Suprapubic skin (tissue), 4 donors: Measurements from ENCODE around the gene THAP11. TPM values are rescaled to one million over a fixed set of nuclear protein-coding genes. Genes with fewer than 3 reads are reported as not detected.

Source experiments
- DNase-seq, 2 donors: peaks; one replicate each; pipeline ENCODE4 v3.0.0-alpha.2; 2019; ENCODE audit warnings: low spot score in 2 of 2
- H3K27ac ChIP-seq: fragments of 200-600 bp; sonication (generic); one replicate; pipeline ENCODE4 v1.5.1; 2019
- H3K27me3 ChIP-seq: fragments of 200-600 bp; sonication (generic); one replicate; pipeline ENCODE4 v1.5.1; 2019
- H3K36me3 ChIP-seq: fragments of 200-600 bp; sonication (generic); one replicate; pipeline ENCODE4 v1.5.1; 2019
- H3K4me1 ChIP-seq: fragments of 200-600 bp; sonication (generic); one replicate; pipeline ENCODE4 v1.5.1; 2019
- H3K4me3 ChIP-seq: fragments of 200-600 bp; sonication (generic); one replicate; pipeline ENCODE4 v1.5.1; 2019; ENCODE audit warnings: mild to moderate bottlenecking
- H3K9me3 ChIP-seq: fragments of 200-600 bp; sonication (generic); one replicate; pipeline ENCODE4 v1.5.1; 2019
- EP300 ChIP-seq: sonication (generic); formaldehyde crosslinking; IDR thresholded peaks from one replicate; pipeline ENCODE4 v1.6.1; 2017; ENCODE audit warnings: antibody characterized with exemption
- POLR2A ChIP-seq, 2 donors: fragments of 450-650 bp; IDR thresholded peaks; one replicate each; pipeline ENCODE4 v1.6.1; 2017; ENCODE audit warnings: antibody characterized with exemption in 2 of 2, mild to moderate bottlenecking in 2 of 2, moderate library complexity in 2 of 2
- POLR2AphosphoS5 ChIP-seq, 3 donors: sonication (generic); formaldehyde crosslinking; IDR thresholded peaks; one replicate each; pipeline ENCODE4 v1.6.1; 2017; ENCODE audit warnings: antibody characterized with exemption in 3 of 3
- WGBS: methylation state at CpG from one replicate; pipeline ENCODE4 v1.1.5; 2018; 5-methylcytosine and 5-hydroxymethylcytosine counted together
- total RNA-seq, 4 donors: library from RNA; depleted of rRNA; stranded (reverse); fragments of >200 nt; gene quantifications; one replicate each; pipeline ENCODE4 v1.1.0, GENCODE V29; 2016
- TF ChIP-seq, protein P1 (sequence below), 2 donors: fragments of 200-600 bp in 1 of 2; fragments of 450-650 bp in 1 of 2; sonication (generic) in 1 of 2; IDR thresholded peaks; one replicate each; pipeline ENCODE4 v1.5.1; 2016 to 2019; ENCODE audit warnings: antibody characterized with exemption in 2 of 2, mild to moderate bottlenecking in 1 of 2, moderate library complexity in 1 of 2

THAP11 gene
- total RNA-seq, 4 donors from 2014 or later, result 45.7 to 92.0 (median 76.4) TPM

DNA sequence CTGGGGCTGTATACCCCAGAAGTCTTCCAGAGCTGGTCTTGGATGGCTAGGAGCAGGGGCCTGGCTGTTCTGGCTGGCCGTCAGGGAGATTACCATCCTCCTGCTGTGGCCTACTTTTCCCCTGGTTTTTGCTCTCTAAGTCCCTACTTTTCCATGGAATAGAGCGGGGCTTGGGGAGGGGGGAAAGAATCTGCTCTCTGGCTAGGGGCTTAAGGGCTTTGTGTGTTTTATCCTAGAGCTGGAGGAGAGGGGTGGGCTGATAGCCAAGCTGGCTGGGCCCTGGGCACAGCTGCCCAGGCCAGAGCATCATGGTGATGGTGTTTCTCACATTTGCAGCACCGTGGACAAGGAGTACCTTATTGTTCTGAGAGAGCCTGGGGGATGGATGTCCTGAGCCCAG lies 46.2 kb downstream of the THAP11 start:
- no peak for DNase-seq
- TF ChIP-seq POLR2AphosphoS5 (IDR thresholded peaks at IDR 0.05), result no peak
- no peak for TF ChIP-seq EP300
- TF ChIP-seq POLR2A (IDR thresholded peaks at IDR 0.05), result no peak
- TF ChIP-seq, protein P1, sequence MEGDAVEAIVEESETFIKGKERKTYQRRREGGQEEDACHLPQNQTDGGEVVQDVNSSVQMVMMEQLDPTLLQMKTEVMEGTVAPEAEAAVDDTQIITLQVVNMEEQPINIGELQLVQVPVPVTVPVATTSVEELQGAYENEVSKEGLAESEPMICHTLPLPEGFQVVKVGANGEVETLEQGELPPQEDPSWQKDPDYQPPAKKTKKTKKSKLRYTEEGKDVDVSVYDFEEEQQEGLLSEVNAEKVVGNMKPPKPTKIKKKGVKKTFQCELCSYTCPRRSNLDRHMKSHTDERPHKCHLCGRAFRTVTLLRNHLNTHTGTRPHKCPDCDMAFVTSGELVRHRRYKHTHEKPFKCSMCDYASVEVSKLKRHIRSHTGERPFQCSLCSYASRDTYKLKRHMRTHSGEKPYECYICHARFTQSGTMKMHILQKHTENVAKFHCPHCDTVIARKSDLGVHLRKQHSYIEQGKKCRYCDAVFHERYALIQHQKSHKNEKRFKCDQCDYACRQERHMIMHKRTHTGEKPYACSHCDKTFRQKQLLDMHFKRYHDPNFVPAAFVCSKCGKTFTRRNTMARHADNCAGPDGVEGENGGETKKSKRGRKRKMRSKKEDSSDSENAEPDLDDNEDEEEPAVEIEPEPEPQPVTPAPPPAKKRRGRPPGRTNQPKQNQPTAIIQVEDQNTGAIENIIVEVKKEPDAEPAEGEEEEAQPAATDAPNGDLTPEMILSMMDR (IDR thresholded peaks at IDR 0.05), result no peak
- Histone ChIP-seq H3K36me3 (peaks cover 25% of the 10 kb centered on the region), H3K9me3 (no peaks in the 10 kb centered on the region), H3K27ac (no peak overlapping the region), H3K27me3 (no peaks in the 10 kb centered on the region), H3K4me1 (peaks cover 23% of the 10 kb centered on the region), H3K4me3 (no peak overlapping the region)
- WGBS, result 100% methylated on average over 3 of the region's 3 CpGs

DNA sequence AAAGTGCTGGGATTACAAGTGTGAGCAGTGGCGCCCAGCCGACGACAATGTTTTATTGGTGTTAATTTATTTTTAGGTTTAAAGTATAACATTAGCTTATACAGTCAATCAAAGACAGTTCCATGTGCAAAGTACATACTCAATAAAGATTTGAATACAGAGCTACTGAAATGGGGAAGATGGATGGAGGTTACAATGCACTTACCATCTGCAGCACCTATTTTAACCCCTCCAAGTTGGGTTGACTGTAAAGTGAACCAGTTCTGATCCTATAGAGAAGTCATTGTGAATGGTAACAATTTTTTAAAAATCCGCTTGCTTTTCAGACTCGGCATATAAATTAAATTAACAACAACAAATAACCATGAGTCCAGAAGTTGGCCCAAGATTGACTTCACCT lies 50.3 kb downstream of the THAP11 start:
- Histone ChIP-seq H3K9me3 (no peaks in the 10 kb centered on the region), H3K27me3 (no peaks in the 10 kb centered on the region), H3K36me3 (no peaks in the 10 kb centered on the region), H3K27ac (no peak overlapping the region), H3K4me3 (peak overlapping the region; percentile 77), H3K4me1 (peaks cover 32% of the 10 kb centered on the region)
- no peak for TF ChIP-seq POLR2AphosphoS5 (IDR thresholded peaks at IDR 0.05)
- TF ChIP-seq, protein P1 (IDR thresholded peaks at IDR 0.05), result no peak
- TF ChIP-seq POLR2A (IDR thresholded peaks at IDR 0.05), result no peak
- TF ChIP-seq EP300, result no peak
- no peak for DNase-seq
- 59% methylated on average over 5 of the region's 5 CpGs for WGBS

DNA sequence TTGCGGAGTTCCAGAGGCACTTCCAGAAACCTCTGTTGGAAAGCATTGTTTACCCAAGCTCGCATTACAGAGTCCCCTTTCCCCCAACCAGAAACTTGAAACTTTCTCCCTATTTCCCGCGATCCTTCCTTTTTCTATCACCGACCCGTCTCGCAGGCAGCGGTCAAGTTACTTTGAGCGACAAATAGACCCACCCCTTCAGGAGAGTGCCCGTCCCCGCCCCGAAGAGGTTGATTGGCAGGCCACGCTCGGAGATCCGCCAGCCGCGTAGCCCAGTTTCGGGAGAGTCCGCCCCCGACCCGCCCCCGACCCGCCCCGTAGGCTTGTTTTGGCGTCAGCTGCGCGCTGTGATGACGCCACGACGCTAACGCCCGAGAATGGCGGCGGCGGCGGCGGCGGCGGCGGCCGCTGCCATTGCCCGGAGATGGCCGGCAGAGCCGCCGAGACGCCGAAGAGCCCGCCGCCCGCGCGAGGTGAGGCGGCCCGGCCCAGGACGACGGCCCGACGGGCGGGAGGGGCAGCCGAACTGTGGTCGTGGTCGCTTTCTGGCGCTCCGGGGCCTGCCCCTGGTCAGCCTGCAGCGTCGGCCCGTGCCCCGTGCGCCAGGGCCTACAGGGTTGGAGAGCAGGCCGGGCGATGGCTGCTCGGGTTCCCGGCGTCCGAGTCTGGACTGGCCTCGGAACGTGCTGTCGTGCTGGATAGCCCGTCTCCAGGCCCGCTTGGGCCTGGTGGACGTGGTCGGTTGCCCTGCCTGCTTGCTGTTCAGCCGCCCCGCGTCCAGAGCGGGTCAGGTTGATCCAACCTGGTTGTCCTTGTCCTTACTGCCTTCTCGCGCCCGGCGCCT lies 51.0 kb downstream of the THAP11 start, which contains the start of gene PSKH1:
Gene PSKH1, plus strand, starts transcription at position 356 of the 844 bp plus-strand sequence. CDS start 15,496 bp downstream, outside the sequence.
- Histone ChIP-seq H3K27ac (peak within 1 kb of the TSS; percentile 93), H3K9me3 (no peaks in the 10 kb centered on the region), H3K4me1 (peaks cover 40% of the 10 kb centered on the region), H3K27me3 (no peaks in the 10 kb centered on the region), H3K4me3 (peak within 1 kb of the TSS; percentile 77), H3K36me3 (no peaks in the 10 kb centered on the region)
- WGBS, result 1% methylated on average over 30 of the region's 90 CpGs
- TF ChIP-seq POLR2AphosphoS5 (IDR thresholded peaks at IDR 0.05) (no peak), POLR2A (IDR thresholded peaks at IDR 0.05) (peak; percentile 42 to 91), EP300 (no peak)
- TF ChIP-seq, protein P1 (IDR thresholded peaks at IDR 0.05), result no peak
- DNase-seq, result peak; percentile 98

Other genes starting within 250 kb of the THAP11 start
- 1 to 10 TPM in 1 of 4 donors, under 1 TPM in 3; 0.19 to 2.3 (median 0.51) TPM for gene CARMIL2, start 197.2 kb upstream of the THAP11 start, total RNA-seq
- 10 to 100 TPM; 17.6 to 33.9 (median 22.3) TPM for gene ACD, start 182.1 kb upstream of the THAP11 start, total RNA-seq
- 1 to 10 TPM; 2.3 to 4.3 (median 3.4) TPM for gene PARD6A, start 181.4 kb upstream of the THAP11 start, total RNA-seq
- gene ENKD1, start 175.6 kb upstream of the THAP11 start, total RNA-seq, result 10 to 100 TPM; 10.1 to 33.6 (median 13.7) TPM
- gene C16orf86, start 175.5 kb upstream of the THAP11 start, total RNA-seq, result 1 to 10 TPM; 2.1 to 6.8 (median 3.6) TPM
- gene GFOD2, start 123.0 kb upstream of the THAP11 start, total RNA-seq, result 10 to 100 TPM; 18.3 to 31.1 (median 25.9) TPM
- gene RANBP10, start 35.8 kb upstream of the THAP11 start, total RNA-seq, result 10 to 100 TPM; 18.4 to 35.2 (median 27.6) TPM
- gene TSNAXIP1, start 35.4 kb upstream of the THAP11 start, total RNA-seq, result 1 to 10 TPM in 2 of 4 donors, under 1 TPM in 2; 0.34 to 1.4 (median 0.87) TPM
- gene NUTF2, start 4.6 kb downstream of the THAP11 start, total RNA-seq, result 100 to 1,000 TPM; 101 to 161 (median 113) TPM
- 100 to 1,000 TPM; 140 to 311 (median 201) TPM for gene CENPT, start 5.4 kb downstream of the THAP11 start, total RNA-seq
- 100 to 1,000 TPM in 1 of 4 donors, 10 to 100 TPM in 3; 59.5 to 110 (median 68.0) TPM for gene EDC4, start 30.7 kb downstream of the THAP11 start, total RNA-seq
- gene NRN1L, start 42.6 kb downstream of the THAP11 start, total RNA-seq, result 1 to 10 TPM in 3 of 4 donors, not detected in 1; 4.3 to 5.6 (median 4.7) TPM
- 10 to 100 TPM; 16.4 to 26.9 (median 24.5) TPM for gene PSKH1, start 50.9 kb downstream of the THAP11 start, total RNA-seq
- 1 to 10 TPM in 3 of 4 donors, under 1 TPM in 1; 0.55 to 2.7 (median 1.8) TPM for gene CTRL, start 89.5 kb downstream of the THAP11 start, total RNA-seq
- 10 to 100 TPM; 13.5 to 31.2 (median 16.3) TPM for gene PSMB10, start 94.5 kb downstream of the THAP11 start, total RNA-seq
- gene LCAT, start 101.8 kb downstream of the THAP11 start, total RNA-seq, result 10 to 100 TPM; 10.6 to 61.4 (median 22.6) TPM
- 100 to 1,000 TPM in 1 of 4 donors, 10 to 100 TPM in 3; 31.2 to 165 (median 72.2) TPM for gene SLC12A4, start 126.3 kb downstream of the THAP11 start, total RNA-seq
- gene DPEP3, start 138.2 kb downstream of the THAP11 start, total RNA-seq, result not detected
- gene DPEP2, start 157.2 kb downstream of the THAP11 start, total RNA-seq, result under 1 TPM in 1 of 4 donors, not detected in 3; 0.56 TPM
- not detected for gene DPEP2NB, start 173.6 kb downstream of the THAP11 start, total RNA-seq
- gene DDX28, start 180.9 kb downstream of the THAP11 start, total RNA-seq, result 10 to 100 TPM in 2 of 4 donors, 1 to 10 TPM in 2; 9.0 to 22.5 (median 13.0) TPM
- gene DUS2, start 181.0 kb downstream of the THAP11 start, total RNA-seq, result 10 to 100 TPM; 14.4 to 21.6 (median 15.5) TPM
- gene NFATC3, start 243.1 kb downstream of the THAP11 start, total RNA-seq, result 10 to 100 TPM; 32.7 to 58.1 (median 36.9) TPM